Hippocampal formation (tissue), 2 donors: ENCODE data around the gene C15orf62.

Experiments
- DNase-seq, 2 donors: peaks; one replicate each; lab custom pipeline; 2025; lab: John Stamatoyannopoulos, UW

C15orf62 gene

DNA sequence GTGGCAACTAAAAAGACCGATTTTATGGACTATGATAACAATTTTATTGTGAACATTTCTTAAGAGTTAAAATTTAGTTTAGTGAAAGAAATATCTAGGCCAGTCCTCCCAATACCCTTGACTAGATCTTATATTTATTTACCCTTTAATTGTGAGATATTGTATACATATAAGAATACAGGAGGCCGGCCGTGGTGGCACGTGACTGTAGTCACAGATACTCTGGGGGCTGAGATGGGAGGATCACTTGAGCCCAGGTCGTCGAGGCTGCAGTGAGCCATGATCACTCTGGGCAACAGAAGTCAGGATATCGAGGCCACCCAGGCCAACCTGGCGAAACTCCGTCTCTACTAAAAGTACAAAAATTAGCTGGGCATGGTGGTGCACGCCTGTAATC, 14.0 kb upstream of the C15orf62 start:
- no peak for DNase-seq

- DNase-seq, result no peak
These were observed 12.8 kb upstream of the C15orf62 start for GRCh38 chr15:40756938-40757337.

GRCh38 chr15:40759961-40760360, 9.8 kb upstream of the C15orf62 start:
- DNase-seq, result no peak

GRCh38 chr15:40762919-40763800, 6.6 kb upstream of the C15orf62 start:
- peak in 1 of 2 donors; percentile 20 for DNase-seq

- peak in 1 of 2 donors; percentile 41 for DNase-seq
These were observed 5.8 kb upstream of the C15orf62 start, which contains the start of gene GCHFR for GRCh38 chr15:40763801-40764628. Gene GCHFR, plus strand, starts transcription at chr15:40764068. Its CDS starts 113 bp downstream, at chr15:40764181.

GRCh38 chr15:40764629-40765103, 5.1 kb upstream of the C15orf62 start:
- DNase-seq, result no peak

DNA sequence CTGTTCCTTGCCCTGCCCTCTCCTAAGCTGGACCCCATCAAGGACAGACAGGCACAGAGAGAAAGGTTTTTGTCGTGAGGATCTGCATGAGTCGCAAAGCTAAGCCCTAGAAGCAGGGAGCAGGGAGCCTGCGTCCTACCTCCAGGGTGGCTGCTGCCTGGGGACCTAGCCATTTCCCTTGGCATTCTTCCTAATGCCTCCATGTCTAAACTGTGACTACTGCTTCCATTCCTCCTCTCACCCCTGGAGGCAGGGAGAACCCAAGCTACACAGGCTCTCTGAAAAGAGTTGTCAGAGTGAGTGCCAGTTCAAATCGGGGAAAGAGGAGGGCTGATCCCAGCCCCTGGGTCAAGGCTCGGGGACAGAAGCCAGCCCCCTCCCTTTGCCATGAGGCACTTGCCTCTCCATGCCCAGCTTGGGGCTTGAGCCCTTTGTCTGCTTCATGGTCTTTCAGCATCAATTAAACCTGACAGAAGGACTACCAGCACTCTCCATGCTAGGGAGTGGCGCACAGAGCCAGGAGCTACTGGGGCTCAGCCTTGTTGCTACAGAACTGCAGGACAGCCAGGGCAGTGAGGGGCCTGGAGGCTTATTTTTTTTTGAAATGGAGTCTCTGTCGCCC, 3.5 kb upstream of the C15orf62 start:
- no peak for DNase-seq

- DNase-seq, result no peak
These were observed 2.6 kb upstream of the C15orf62 start for GRCh38 chr15:40766906-40767837.

DNA sequence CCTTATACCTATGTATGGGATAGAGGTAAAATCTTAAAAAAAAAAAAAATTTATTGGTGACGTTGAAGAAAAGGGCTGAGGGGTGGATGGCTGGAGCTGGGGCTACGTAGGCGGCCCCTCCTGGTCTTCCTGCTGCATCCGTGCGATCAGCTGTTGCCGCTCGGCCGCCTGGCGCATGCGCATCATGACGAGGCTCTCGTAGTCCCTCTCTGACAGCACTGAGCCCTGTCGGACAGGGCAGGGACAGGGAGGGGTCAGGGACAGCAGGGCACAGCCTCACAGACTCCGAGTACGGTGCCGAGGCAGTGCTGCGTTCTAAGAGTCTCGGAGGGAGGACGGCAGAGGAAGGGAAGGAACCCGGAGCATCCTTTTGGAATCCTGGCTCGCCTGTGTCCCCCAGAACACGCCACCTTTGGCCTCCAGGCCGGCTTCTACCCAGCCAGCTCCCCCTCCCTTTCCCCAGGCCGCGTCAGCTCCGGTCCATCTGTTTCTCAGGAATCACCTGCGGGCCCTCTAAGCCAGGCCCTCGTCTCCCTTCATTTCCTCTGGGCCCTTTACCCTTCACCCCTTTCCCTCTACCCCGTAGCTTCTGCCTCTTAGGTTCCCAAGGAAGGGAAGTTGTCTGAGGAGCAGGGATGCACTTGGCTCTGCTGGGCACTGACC, 1.8 kb upstream of the C15orf62 start:
- no peak for DNase-seq

GRCh38 chr15:40768521-40769273, 1.1 kb upstream of the C15orf62 start:
- DNase-seq, result no peak

- no peak for DNase-seq
These were observed 454 bp downstream of the C15orf62 start for GRCh38 chr15:40770147-40770721.

GRCh38 chr15:40771242-40771641, 1.5 kb downstream of the C15orf62 start:
- DNase-seq, result no peak

DNA sequence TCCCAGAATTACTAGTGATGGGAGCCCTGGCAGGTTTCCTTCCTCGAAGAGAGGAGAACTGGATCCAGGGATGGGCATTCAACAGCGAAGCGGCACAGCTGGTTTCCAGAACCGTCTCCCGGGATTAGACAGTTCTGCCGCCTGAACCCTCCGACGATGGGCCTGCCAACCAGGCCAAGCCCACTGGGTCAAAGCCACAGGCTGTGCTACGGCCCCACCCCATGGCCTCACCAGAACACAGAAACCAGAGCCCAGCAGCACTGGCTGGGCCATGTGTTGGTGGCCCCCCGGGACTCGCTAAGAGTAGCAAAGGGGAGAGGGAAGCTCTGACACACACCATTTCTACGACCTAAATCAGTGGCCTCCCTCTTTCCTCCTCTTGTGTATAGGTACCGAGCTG, 2.2 kb downstream of the C15orf62 start:
- DNase-seq, result no peak

GRCh38 chr15:40773496-40773895, 3.7 kb downstream of the C15orf62 start:
- no peak for DNase-seq

- no peak for DNase-seq
These were observed 4.1 kb downstream of the C15orf62 start for GRCh38 chr15:40773902-40774301.

DNA sequence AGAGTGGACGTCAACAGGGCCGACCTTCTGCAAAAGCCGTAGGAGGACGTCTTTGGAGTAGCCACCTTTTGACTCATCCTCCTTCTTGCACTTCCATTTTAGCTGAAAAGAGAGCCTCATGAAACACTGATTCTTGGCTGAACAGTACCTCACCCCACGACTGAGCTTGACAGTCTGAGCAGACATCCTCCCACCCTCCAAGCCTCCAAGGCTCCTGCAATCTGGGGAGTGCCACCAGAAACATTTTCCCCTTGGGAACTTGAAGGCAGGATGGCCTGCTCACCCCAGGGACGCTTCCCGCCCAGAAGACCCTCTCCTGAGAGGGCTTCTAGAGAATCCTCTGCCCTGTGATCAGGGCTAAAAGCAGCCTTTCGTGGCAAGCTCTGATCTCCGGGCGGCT, 5.2 kb downstream of the C15orf62 start:
- no peak for DNase-seq

GRCh38 chr15:40775740-40776536, 6.2 kb downstream of the C15orf62 start:
- no peak for DNase-seq

DNA sequence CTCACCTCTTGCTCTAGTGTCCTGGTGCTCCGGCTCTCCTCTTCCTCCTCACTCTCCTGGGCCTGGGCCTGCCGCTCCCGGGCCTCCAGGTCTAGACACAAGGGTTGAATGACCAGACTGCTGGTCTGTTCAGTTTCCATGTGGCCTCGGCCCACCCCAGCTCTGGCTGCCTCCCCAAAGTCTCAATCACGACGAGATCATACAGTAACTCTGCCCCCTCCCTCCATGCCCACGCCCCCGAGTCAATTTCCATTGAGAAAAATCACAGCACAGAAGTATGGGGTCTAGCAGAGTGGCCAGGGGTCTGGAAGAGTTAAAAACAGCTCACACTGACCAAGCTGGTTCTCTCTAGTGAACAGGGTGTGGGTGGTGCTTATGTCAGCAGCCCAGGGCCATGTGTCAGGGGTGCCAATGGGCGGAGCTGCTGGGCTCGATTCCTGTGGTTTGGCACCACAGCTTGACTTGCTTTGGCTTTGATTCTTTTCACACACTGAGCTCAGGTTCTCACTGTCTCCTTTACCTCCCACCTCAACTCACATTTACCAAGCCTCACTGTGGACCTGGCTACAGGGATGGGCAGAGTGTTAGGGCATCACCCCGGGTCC, 6.9 kb downstream of the C15orf62 start:
- DNase-seq, result no peak
